ENCODE results near the gene SSNA1.

DNA sequence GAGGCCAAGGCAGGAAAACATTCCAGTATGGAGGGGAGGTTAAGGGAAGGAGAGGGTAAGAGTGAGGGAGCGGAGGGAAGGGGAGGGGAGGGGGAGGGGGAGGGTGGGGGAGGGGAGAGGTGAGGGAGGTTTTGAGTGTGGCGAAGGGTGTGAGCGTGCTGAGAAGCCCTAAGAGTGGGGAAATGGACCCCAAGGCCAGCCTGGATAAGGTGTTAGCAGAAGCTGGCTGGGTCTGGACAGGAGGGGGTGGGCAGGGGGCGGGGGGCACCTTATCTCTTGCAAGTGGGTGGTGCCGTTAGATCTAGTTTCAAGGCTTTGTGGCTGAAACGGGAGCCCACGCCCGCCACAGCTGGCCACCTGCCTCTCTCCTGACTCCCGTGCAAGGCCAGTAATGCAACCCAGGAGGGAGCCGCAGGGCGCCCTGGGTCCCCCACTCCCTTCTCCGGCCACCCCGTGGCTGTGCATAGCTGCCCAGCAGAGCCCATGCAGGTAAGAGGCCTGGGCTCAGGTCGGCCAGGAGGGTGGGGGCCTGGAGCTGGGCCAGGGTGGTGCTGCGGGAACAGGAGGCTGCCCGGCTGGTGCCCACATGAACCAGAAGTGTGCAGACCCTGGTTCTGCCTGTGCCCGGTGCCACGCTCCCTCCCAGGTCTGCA lies 39.5 kb downstream of the SSNA1 start:
- TF ChIP-seq CTCF (IDR thresholded peaks at IDR 0.05) (no peak), POLR2A (IDR thresholded peaks at IDR 0.05) (no peak)
